GM18909 (cell line): ENCODE data around the gene IHH.

Experiments
- ATAC-seq: cut with Tn5 transposase; IDR thresholded peaks from one replicate; pipeline ENCODE4 v1.9.1; 2021; ENCODE audit warnings: mild to moderate bottlenecking; ENCODE audit not compliant: unreplicated experiment, poor library complexity

IHH gene

DNA sequence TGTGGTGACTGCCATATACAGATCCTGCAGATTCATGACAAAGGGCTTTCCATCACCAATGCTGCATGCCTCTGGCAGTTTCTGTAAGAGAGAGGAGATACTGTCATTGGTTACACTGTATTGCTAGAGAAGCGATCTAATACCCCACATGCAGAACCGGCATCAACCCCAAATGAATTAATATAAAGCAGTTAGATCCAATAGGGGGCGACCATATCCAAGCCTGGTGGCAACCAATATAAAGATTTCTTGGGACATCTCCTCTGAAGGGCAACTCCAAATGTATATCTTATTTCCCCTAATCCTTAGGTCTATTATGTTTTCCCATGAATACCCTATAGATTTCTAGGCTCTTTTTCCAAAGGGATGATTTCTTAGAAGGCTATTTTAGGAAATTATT lies 17.4 kb upstream of the IHH start:
- no peak for ATAC-seq

DNA sequence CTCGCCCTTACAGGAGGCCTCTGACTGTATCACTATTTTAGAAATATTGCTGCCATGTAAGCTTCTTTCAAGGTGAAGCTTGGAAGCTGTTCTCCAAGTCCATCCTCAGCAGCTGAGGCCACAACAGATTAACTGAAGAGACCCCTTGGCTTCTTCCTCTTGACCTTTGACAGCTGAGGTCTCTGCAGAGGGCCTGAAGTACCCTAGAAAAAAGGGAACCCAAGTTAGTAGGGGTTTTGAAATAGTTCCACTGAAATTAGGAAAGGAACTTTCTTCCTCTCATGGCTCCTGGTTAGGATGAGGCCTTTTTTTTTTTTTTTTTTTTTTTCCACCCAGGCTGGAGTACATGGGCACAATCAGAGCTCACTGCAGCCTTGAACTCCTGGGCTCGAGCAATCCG lies 15.5 kb upstream of the IHH start:
- no peak for ATAC-seq

- no peak for ATAC-seq
Observed at GRCh38 chr2:219073413-219074129, 12.8 kb upstream of the IHH start.

DNA sequence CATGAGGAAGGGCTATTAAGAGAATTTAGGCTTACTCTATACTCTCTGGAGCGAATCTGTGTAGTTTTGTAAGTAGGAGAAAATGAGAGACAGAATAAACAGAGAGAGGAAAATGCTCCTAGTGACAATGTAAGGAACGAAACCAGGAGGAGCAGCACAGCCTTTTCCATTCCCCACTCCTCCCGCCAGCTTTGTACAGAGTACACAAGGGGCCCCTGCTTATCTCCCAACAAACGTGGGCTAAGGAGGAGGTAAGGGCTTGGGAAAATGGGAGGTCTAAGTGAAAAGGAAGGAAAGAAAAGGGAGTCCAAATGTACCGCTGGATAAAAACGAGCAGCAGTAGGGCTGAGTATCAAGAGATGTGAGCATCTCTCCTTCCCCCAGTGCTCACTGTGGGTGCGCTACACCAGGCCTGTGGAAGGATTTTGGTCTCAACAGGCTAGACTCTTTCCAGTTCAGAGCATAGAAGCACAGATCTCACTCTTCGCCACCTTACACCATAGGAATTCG lies 12.1 kb upstream of the IHH start:
- ATAC-seq = no peak

DNA sequence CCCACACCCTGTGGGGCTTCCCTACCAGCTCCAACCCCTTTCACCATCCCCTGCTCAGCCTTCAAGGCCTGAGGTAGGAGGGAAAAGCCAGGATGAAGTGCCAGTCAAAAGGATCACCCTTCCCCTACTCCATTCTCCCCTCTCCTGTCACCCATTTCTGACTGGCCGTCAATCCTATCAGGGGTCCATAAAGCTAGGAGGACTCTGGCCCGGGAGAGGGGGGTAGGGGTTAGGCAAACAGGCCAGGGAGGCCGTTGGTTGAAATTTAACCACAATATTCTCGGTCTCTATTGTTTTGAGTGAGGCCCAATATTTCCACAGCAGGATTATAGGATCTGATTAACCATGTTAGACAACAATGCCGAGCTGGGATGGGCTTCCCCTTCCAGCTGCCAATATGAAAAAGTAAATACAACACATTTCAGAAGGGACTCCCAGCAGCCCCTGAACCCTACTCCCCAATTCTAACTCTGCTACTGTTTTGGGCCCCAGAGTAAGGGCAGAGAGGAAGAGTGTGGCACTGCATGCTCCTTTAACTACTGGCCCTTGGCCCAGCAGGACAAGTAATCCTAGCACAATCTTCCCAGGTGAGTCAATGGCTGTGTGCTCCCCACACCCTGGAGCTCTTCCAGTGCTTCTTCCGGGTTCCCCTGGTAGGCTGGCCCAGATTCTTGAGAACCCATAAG lies 10.6 kb upstream of the IHH start:
- no peak for ATAC-seq

- no peak for ATAC-seq
Observed at GRCh38 chr2:219065484-219065883, 4.8 kb upstream of the IHH start.

DNA sequence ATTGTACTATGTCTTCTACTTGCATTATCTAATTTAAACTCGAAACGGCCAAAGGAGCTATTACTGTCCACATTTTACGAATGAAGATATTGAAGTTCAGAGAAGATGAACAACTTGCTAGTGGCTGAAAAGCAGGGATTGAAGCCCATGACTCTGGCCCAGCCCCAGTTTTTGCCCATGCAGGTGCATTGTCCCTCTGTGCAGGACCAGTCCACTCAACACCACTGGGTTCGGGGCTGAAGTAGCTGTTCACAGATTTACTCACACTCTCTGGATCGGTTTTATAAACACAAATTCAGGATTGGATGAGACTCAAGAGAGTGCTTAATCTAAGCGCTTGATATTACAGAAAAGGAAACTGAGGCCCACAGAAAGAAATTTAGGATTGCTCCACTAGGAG lies 1.4 kb upstream of the IHH start:
- ATAC-seq = no peak

DNA sequence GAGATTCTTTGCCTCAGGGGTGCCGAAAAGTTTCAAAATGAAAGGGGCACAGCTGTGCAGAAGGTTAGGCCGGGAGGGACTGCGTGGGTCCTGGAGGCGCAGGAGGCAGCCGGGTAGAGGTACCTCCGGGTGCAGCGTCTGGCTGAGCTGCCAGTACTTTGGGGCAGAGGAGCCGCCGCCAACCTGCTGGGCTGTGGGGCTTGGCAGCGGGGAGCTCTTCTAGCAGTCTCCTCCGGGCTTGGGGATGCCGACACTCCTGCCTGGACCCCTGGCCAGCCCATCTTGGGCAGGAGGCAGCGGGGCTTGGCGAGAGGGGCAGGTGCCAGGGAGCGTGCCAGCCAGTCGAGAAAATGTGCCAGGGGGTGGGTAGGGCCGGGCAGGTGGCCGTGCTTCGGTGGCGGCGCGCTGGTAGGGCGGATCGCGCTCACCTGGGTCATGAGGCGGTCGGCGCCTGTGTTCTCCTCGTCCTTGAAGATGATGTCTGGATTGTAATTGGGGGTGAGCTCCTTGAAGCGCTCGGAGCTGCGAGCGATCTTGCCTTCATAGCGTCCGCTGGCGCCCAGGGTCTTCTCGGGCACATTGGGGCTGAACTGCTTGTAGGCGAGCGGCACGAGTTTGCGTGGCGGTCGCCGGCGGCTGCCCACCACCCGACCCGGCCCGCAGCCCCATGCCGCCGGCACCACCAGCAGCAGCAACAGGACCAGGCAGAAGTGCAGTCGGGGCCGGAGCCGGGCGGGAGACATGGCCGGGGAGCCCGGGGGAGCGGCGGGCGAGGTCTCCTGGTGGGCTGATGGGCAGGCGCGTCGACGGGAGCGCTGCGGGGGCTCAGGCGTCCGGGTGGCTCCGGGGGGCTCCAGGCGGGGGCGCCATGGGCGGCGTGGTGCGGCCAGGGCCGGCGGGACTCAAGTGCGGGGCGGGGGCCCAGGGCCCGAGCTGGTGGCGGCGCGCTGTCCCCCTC lies 717 bp downstream of the IHH start:
- no peak for ATAC-seq

GRCh38 chr2:219059375-219059724 lies 1.4 kb downstream of the IHH start:
- ATAC-seq = no peak

DNA sequence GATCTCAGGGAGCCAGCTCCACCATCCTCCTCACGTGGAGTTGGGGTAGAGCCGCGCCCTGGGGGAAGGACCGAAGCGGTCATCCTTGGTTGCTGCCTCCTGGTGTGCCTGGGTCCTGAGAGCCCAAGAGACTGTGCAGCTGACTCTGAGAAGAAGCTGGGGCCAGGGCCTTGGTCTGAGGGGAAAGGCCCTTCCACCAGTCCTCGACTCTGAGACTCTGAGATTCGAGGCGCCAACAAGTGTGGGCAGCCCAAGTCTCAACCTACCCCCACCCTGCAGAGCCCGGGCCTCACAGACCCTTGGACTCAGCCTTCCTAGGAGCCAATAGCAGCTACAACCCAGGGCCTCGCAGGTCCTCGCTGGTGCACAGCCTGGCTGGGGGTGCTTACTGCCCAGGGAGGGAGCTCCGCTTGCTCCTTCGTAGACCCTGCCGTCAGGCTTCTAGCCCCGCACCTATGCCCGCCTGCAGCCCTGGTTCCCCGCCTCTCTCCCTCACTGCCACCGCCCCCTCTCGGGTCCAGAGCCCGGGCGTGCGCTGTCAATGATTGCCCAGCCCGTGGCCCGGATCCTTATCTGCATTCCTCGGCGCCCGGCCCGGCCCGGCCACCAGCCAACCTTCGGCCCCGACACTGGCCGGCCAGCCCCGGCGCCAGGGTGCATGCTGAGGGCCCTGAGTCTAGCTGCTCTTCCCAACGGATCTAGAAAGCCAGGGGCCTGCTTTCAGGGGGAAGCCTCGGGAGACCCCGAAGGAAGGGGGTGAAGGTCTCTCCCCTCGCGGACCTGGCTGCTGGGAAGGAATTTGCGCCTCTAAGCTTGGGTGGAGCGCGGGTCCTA lies 2.0 kb downstream of the IHH start:
- no peak for ATAC-seq

GRCh38 chr2:219057709-219058540 lies 2.8 kb downstream of the IHH start:
- peak; percentile 89 for ATAC-seq

DNA sequence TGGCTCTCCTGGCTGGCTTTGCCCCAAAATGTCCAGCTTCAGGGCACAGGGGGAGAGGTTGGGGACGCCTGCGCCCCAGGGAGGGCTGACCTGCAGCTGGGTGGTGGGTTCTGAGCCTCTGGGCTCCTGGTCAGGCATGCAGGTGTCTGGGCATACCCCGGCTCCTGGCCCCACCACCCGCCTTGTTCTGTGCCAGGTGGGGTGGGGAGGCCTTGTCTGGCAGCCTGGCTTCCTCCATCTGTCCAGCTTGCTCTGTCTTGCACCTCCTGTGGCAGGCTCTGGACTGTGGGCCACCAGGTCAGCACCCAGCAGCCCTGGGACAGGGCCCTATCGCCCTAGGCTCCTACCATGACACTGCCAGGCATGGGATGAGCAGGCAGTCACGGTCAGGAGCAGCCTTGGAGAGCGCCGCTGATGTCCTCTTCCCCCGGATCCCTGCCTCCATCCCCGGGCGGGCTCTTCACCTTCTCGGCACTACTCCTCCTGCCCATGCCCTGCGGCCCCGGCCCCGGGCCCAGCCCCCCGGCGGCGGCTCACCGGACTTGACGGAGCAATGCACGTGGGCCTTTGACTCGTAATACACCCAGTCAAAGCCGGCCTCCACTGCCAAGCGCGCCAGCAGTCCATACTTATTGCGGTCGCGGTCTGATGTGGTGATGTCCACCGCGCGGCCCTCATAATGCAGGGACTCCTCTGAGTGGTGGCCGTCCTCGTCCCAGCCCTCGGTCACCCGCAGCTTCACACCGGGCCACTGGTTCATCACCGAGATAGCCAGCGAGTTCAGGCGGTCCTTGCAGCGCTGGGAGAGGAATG lies 3.6 kb downstream of the IHH start:
- ATAC-seq = no peak

DNA sequence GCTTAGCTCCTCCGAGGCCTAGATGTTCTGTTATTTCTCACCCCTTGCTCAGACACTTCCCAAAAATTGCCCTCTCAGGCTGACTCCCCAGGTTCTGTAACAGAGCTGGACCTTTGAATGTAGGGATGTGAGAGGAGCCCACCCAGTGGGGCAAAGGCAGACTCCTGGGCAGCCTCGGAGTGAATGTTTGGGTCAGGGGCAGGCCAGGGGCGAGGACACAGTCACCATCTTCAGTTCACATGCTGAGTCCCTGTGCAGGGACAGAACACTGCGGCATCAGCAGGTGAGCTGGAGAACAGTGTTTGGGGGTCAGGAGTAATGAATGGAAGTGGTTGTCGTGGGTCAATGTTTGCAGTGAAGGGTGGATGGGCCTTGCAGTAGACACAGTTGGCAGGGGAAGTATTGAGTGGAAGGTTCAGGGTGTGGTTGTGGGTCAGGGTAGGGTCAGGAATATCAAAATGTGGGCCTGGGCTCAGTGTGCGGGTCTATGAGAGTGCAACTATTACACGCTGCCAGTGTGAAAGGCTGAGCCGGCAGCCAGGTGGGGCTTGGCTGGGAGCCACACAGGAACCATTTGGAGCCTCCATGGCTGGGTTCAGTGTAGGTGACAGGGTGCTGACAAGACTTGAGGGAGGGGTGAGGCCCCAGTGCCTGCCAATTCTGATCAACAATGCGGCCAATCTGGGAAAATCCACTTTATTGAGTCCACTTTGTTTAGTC lies 4.4 kb downstream of the IHH start:
- no peak for ATAC-seq

- ATAC-seq = no peak
Observed at GRCh38 chr2:219054956-219055903, 5.5 kb downstream of the IHH start.

DNA sequence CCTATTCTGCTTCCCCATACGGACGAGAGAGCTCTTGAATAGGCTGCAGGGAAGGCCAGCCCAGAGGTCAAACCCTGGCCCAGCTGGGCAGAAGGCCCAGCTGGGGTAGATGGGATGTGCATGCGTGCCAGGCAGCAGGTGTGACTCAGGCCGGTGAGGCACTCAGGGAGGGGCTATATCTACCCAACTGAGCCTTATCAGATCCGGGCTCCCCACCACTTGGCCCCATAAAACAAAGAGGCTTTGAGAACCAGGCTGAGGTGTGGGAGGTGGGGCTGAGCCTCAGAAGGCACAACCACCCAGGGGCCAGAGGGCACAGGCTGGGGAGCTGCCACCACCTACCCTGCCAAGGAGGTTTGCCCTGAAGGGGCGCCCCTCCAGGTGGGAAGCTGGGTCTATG lies 11.4 kb downstream of the IHH start:
- ATAC-seq = no peak

- no peak for ATAC-seq
Observed at GRCh38 chr2:219045937-219046550, 14.7 kb downstream of the IHH start.
